Measurements from ENCODE around the gene ATP2B2.

ATP2B2 gene

DNA sequence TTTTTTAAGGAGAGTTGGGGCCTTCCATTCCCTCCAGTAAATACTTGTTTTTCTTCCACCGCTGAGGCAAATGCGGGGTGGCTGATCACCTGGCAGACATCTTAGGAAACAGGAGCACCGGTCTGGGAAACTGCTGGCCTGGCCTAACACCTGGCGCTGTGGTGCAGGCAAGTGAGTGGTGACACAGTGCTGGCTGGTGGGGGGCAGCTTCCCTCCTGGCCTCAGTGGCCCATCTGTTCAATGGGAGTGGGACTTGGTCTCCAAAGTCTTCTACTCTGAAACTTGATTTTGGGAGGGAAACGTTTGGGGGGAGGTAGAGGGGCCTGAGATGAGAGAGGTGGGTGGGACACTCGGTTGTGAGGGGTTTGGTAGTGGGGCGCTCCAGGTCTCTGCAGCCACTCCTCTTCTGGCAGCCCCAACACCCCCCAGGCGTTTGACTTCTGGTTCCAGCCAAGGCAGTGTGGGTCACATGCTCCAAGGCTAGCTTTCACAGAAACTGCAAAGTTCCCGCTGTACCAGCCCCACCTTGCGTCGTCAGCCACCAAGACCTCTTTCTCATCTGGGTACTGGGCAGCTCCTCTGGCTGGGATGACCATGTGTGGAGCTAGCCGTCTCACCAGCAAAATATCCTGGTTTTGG, 217.3 kb downstream of the ATP2B2 start:
- no peak for DNase-seq (ENCODE audit: low read depth)
- in situ Hi-C loops (cut with HindIII; ENCODE audit: low sequenced_read_pairs): no loop called here
- TF ChIP-seq, protein P1, sequence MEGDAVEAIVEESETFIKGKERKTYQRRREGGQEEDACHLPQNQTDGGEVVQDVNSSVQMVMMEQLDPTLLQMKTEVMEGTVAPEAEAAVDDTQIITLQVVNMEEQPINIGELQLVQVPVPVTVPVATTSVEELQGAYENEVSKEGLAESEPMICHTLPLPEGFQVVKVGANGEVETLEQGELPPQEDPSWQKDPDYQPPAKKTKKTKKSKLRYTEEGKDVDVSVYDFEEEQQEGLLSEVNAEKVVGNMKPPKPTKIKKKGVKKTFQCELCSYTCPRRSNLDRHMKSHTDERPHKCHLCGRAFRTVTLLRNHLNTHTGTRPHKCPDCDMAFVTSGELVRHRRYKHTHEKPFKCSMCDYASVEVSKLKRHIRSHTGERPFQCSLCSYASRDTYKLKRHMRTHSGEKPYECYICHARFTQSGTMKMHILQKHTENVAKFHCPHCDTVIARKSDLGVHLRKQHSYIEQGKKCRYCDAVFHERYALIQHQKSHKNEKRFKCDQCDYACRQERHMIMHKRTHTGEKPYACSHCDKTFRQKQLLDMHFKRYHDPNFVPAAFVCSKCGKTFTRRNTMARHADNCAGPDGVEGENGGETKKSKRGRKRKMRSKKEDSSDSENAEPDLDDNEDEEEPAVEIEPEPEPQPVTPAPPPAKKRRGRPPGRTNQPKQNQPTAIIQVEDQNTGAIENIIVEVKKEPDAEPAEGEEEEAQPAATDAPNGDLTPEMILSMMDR (IDR thresholded peaks at IDR 0.05; ENCODE audit: low read depth, low read length, missing control alignments): no peak
- no peak overlapping the region for H3K4me3 ChIP-seq (ENCODE audit: low read depth, low read length)

GRCh38 chr3:10286596-10287295, 218.6 kb downstream of the ATP2B2 start:
- DNase-seq (ENCODE audit: low read depth): peak; percentile 90
- H3K4me3 ChIP-seq (ENCODE audit: low read depth, low read length): no peak overlapping the region
- in situ Hi-C loops (cut with HindIII; ENCODE audit: low sequenced_read_pairs): no loop called here
- TF ChIP-seq, protein P1 (IDR thresholded peaks at IDR 0.05; ENCODE audit: low read depth, low read length, missing control alignments): peak; percentile 60

DNA sequence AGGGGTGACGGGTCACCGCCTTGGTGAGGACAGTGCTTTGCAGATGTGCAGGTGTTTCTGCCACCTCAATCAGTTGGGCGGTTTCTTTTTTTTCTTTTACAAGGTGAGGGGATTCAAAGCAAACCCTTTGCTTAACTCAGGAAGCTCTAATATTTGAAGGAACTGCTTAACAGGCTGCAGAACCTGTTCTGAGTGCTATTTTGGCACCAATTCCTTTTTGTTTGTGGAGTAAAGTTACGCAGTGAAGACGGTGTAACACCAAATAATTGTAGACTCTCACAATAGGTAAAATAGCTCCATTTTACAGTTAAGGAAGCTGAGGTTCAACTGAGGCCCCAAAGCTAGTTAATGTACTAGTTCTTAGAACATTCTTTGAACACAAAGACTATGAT, 219.3 kb downstream of the ATP2B2 start:
- no peak for DNase-seq (ENCODE audit: low read depth)
- in situ Hi-C loops (cut with HindIII; ENCODE audit: low sequenced_read_pairs): no loop called here
- TF ChIP-seq, protein P1 (IDR thresholded peaks at IDR 0.05; ENCODE audit: low read depth, low read length, missing control alignments): no peak
- H3K4me3 ChIP-seq (ENCODE audit: low read depth, low read length): no peak overlapping the region

DNA sequence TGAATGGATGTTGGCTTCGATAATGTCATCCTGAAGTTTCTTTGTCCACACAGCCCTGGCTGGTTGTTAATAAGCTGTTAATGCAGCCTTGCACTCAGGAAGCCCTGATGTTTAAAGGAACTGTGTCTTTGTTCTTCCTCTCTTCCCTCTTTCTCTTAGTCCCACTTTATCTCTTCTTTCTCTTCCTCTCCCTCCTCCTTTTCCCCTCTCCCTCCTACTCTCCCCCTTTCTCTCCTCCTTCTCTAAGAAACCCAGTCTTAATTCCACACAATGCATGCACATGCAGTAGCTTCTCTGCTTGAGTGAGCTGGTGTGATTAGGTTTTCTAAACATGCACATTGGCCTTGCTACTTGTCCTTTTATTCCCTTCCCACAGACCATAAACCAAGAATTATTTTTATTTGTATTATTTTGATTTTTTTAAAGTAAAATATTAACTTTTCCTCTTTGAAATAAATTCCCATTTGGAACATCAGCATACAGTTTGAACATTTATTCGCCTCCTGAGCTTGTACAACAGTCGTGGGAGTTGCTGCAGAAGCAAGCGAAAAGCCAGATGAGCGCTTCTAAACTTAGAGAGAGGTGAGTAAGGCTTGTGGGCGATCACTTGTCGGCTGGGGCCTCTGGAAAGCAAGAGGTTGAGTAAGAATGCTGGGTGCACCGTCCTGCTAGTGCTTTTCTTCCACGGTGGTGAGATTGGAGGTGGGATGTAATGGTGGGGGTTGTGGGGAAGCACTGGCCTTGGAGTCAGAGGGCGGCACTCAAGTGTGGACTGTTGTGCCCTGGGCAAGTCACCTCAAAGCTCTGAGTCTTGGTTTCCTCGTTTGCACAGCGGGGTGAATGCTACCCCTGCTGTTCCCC, 219.9 kb downstream of the ATP2B2 start:
- in situ Hi-C loops (cut with HindIII; ENCODE audit: low sequenced_read_pairs): no loop called here
- no peak for DNase-seq (ENCODE audit: low read depth)
- no peak overlapping the region for H3K4me3 ChIP-seq (ENCODE audit: low read depth, low read length)
- TF ChIP-seq, protein P1 (IDR thresholded peaks at IDR 0.05; ENCODE audit: low read depth, low read length, missing control alignments): no peak

DNA sequence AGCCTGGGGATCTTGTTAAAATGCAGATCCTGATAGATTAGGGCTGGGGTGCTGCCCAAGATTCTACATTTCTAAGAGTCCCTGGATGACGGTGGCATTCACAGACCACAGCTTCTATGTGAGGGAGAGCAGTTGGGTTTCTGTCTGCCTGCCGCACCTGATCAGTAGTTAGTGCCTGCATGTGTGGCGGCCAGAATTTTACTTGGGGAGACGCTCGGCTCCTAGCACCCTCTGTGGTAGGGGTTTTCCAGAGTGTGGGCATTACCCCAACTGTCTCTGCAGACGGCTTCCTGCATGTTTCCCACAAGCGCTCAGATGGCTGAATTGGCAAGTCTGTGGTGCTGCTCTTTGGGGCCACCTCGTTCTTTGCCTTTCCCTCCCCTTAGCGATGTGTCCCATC, 220.9 kb downstream of the ATP2B2 start:
- H3K4me3 ChIP-seq (ENCODE audit: low read depth, low read length): no peak overlapping the region
- DNase-seq (ENCODE audit: low read depth): no peak
- in situ Hi-C loops (cut with HindIII; ENCODE audit: low sequenced_read_pairs): no loop called here
- TF ChIP-seq, protein P1 (IDR thresholded peaks at IDR 0.05; ENCODE audit: low read depth, low read length, missing control alignments): no peak

DNA sequence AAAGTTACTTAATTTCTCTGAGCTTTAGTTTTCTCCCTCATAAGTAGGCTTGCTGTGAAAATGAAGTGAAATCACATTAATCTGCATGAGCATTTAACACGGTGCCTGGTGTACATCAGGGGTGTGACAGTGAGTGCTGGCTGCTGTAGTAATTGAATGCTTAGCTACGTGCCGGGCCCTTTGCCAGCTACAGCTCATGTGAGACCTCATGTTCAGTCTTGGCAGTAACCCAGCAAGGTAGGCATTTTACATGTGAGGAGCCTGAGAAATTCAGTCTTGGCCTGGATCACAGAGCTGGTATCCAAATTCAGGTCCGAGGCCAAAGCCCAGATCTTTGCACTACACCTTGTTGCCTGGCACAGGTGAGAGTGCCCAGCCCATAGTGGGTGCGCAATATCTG, 221.7 kb downstream of the ATP2B2 start:
- in situ Hi-C loops (cut with HindIII; ENCODE audit: low sequenced_read_pairs): no loop called here
- no peak overlapping the region for H3K4me3 ChIP-seq (ENCODE audit: low read depth, low read length)
- TF ChIP-seq, protein P1 (IDR thresholded peaks at IDR 0.05; ENCODE audit: low read depth, low read length, missing control alignments): no peak
- DNase-seq (ENCODE audit: low read depth): no peak
